Breast epithelium (tissue), 4 donors: ENCODE results near the gene UBE2N. TPM values are rescaled to one million over a fixed set of nuclear protein-coding genes. Genes with fewer than 3 reads are reported as not detected.

Source experiments
- DNase-seq, 2 donors: peaks; one replicate each; pipeline ENCODE4 v3.0.0-alpha.2; 2019; ENCODE audit warnings: low spot score in 2 of 2
- H3K27ac ChIP-seq, 2 donors: fragments of 200-600 bp; sonication (generic) in 1 of 2; one replicate each; pipeline ENCODE4 v1.5.1; 2016 to 2019; ENCODE audit warnings: mild to moderate bottlenecking in 1 of 2
- H3K27me3 ChIP-seq, 2 donors: fragments of 200-600 bp; sonication (generic) in 1 of 2; one replicate each; pipeline versions ENCODE4 v1.5.1 to v1.6.0; 2017 to 2019; ENCODE audit warnings: control low read depth in 1 of 2, mild to moderate bottlenecking in 1 of 2
- H3K36me3 ChIP-seq: fragments of 200-600 bp; one replicate; pipeline ENCODE4 v1.5.1; 2019
- H3K4me1 ChIP-seq, 2 donors: fragments of 200-600 bp; sonication (generic); one replicate each; pipeline ENCODE4 v1.5.1; 2016 to 2019; ENCODE audit warnings: control low read depth in 1 of 2
- H3K4me3 ChIP-seq, 3 donors: fragments of 200-600 bp; sonication (generic); 1 replicate in 2 of 3; 2 replicates in 1 of 3; pipeline ENCODE4 v1.5.1; 2016 to 2019; ENCODE audit warnings: mild to moderate bottlenecking in 3 of 3, moderate library complexity in 2 of 3
- H3K9me3 ChIP-seq, 2 donors: fragments of 200-600 bp; sonication (generic) in 1 of 2; one replicate each; pipeline ENCODE4 v1.5.1; 2016 to 2019; ENCODE audit warnings: control low read depth in 1 of 2
- CTCF ChIP-seq, 3 donors: fragments of 450-650 bp; IDR thresholded peaks; one replicate each; pipeline ENCODE4 v1.5.1; 2016 to 2017; ENCODE audit warnings: antibody characterized with exemption in 3 of 3, mild to moderate bottlenecking in 3 of 3, moderate library complexity in 3 of 3
- POLR2A ChIP-seq: fragments of 450-650 bp; IDR thresholded peaks from one replicate; pipeline ENCODE4 v1.6.1; 2016; ENCODE audit warnings: antibody characterized with exemption, mild to moderate bottlenecking, moderate library complexity
- POLR2AphosphoS5 ChIP-seq, 3 donors: sonication (generic); formaldehyde crosslinking; IDR thresholded peaks; one replicate each; pipeline ENCODE4 v1.6.1; 2017; ENCODE audit warnings: antibody characterized with exemption in 3 of 3
- intact Hi-C: fragments of 100-400 bp; cut with DNase I; formaldehyde crosslinking; loops from one replicate; pipeline ENCODE4 v1.15.1; 2023; ENCODE audit warnings: low total_unique reads
- total RNA-seq, 3 donors: library from RNA; depleted of rRNA; stranded (reverse); fragments of >200 nt; gene quantifications; one replicate each; pipeline ENCODE4 v1.1.0, GENCODE V29; 2016

UBE2N gene
- total RNA-seq, 3 donors from 2014 or later, result 23.0 to 47.7 (median 43.3) TPM

GRCh38 chr12:93356214-93356613, 85.5 kb downstream of the UBE2N start:
- Histone ChIP-seq H3K27me3 (no peaks in the 10 kb centered on the region), H3K4me1 (no peaks in the 10 kb centered on the region), H3K9me3 (no peaks in the 10 kb centered on the region), H3K27ac (no peak overlapping the region), H3K4me3 (no peak overlapping the region), H3K36me3 (no peaks in the 10 kb centered on the region)
- no peak for DNase-seq
- intact Hi-C loops, result no loop called here
- no peak for TF ChIP-seq POLR2A
- no peak for TF ChIP-seq POLR2AphosphoS5 (IDR thresholded peaks at IDR 0.05)
- no peak for TF ChIP-seq CTCF (IDR thresholded peaks at IDR 0.05)

Other genes with a start within 250 kb of the UBE2N start
- 10 to 100 TPM; 51.1 to 94.3 (median 72.4) TPM for gene NUDT4, start 64.0 kb downstream of the UBE2N start, total RNA-seq
- gene MRPL42, start 25.6 kb upstream of the UBE2N start, total RNA-seq, result 10 to 100 TPM; 24.6 to 62.3 (median 41.0) TPM
- 10 to 100 TPM; 29.0 to 59.4 (median 59.0) TPM for gene SOCS2, start 130.7 kb upstream of the UBE2N start, total RNA-seq
- 10 to 100 TPM; 24.0 to 49.8 (median 44.2) TPM for gene CRADD, start 235.4 kb upstream of the UBE2N start, total RNA-seq